ENCODE measurements around the gene GRK3. TPM values are rescaled to one million over a fixed set of nuclear protein-coding genes. Genes with fewer than 3 reads are reported as not detected.
A peak's percentile ranks its signal among the peaks of the same experiment; 100 is the strongest.

Gene GRK3
- total RNA-seq, 1 donor from 2014 or later, result 34.3 TPM

DNA sequence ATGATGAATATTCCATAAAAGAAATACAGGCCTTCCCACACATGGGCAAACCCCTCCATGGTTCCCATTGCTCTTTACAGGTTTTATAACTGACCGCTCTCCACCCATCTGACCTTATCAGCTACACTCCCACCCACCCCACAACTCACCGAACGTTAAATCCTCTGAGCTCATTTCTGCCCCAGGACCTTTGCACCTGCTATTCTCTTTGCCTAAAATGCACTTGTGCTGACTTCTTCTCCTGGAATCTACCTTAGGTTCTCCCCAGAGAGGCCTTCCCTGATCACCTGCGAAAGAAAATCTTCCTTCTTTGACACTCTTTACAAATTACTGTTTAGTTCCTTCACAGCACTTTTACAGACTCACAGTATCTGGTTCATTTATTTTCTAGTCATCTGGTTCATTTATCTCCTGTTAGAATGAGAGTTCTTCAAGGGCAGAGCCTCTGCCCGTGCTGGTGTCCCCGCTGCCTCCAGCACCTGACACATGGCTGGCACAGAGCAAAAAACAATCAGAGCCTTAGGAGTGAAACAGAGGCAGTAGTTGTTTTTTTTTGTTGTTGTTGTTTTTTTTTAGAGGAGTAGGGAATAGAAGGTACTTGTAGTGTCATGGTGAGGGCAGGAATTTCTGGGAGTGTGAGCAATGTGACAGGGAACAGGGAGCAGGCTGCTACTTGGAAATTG, 21.6 kb upstream of the GRK3 start:
- no peaks in the 10 kb centered on the region for H3K27me3 ChIP-seq (ENCODE audit: low read depth)

DNA sequence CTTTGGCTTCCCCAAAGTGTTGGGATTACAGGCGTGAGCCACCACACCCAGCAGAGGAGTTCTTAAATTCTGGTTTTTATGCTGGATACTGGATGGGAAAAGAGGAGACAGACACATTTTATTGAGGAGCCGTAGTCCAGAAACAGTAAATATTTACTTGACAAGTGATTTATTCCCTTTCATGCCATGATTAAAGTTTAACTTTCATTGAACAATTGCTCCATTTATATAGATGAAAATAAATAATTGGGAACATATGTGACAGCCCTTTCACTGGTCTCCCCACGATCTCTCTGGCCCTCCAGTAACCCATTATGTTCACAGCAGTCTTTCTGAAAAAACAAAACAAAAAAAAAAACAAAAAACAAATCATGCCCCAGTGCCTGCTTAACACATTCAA, 19.3 kb upstream of the GRK3 start:
- intact Hi-C loops (cut with DNase I), result no loop called here
- Histone ChIP-seq H3K27me3 (ENCODE audit: low read depth) (no peaks in the 10 kb centered on the region), H3K4me3 (no peak overlapping the region), H3K4me1 (no peaks in the 10 kb centered on the region), H3K27ac (no peak overlapping the region), H3K9me3 (no peaks in the 10 kb centered on the region), H3K36me3 (no peaks in the 10 kb centered on the region)
- ATAC-seq (no peak), DNase-seq (no peak)
- TF ChIP-seq, protein P1, sequence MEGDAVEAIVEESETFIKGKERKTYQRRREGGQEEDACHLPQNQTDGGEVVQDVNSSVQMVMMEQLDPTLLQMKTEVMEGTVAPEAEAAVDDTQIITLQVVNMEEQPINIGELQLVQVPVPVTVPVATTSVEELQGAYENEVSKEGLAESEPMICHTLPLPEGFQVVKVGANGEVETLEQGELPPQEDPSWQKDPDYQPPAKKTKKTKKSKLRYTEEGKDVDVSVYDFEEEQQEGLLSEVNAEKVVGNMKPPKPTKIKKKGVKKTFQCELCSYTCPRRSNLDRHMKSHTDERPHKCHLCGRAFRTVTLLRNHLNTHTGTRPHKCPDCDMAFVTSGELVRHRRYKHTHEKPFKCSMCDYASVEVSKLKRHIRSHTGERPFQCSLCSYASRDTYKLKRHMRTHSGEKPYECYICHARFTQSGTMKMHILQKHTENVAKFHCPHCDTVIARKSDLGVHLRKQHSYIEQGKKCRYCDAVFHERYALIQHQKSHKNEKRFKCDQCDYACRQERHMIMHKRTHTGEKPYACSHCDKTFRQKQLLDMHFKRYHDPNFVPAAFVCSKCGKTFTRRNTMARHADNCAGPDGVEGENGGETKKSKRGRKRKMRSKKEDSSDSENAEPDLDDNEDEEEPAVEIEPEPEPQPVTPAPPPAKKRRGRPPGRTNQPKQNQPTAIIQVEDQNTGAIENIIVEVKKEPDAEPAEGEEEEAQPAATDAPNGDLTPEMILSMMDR (IDR thresholded peaks at IDR 0.05), result no peak

More for the DNA sequence above, 21.6 kb upstream of the GRK3 start:
- H3K27ac ChIP-seq, result no peak overlapping the region
- ATAC-seq (no peak), DNase-seq (no peak)
- no peaks in the 10 kb centered on the region for H3K36me3 ChIP-seq
- no peaks in the 10 kb centered on the region for H3K9me3 ChIP-seq
- H3K4me1 ChIP-seq, result no peaks in the 10 kb centered on the region
- H3K4me3 ChIP-seq, result no peak overlapping the region
- TF ChIP-seq, protein P1 (IDR thresholded peaks at IDR 0.05), result no peak
- intact Hi-C loops (cut with DNase I), result no loop called here

DNA sequence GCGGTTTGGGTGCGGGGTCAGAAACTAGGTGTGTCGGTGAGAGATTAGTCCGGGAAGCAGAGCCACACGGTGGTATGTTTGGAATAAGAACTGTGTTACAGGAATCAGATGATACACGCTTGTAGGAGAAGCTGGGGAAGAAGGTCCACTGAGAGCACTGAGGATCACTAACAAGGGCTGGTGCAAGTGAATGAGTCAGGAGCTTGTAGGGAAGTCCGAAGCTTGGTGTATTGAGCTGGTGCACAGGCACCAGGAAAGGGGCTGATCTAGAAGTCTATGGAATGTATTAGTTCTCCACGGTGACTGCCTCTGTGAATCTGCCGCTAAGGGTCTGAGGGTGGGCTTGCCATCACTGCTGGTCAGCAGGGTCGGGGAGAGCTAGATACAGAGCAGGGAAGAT, 18.8 kb upstream of the GRK3 start:
- TF ChIP-seq, protein P1 (IDR thresholded peaks at IDR 0.05), result no peak
- Histone ChIP-seq H3K27me3 (ENCODE audit: low read depth) (no peaks in the 10 kb centered on the region), H3K4me3 (no peak overlapping the region), H3K4me1 (no peaks in the 10 kb centered on the region), H3K36me3 (no peaks in the 10 kb centered on the region), H3K9me3 (no peaks in the 10 kb centered on the region), H3K27ac (no peak overlapping the region)
- no peak for DNase-seq
- intact Hi-C loops (cut with DNase I), result no loop called here
- ATAC-seq, result peak; percentile 34 to 50

DNA sequence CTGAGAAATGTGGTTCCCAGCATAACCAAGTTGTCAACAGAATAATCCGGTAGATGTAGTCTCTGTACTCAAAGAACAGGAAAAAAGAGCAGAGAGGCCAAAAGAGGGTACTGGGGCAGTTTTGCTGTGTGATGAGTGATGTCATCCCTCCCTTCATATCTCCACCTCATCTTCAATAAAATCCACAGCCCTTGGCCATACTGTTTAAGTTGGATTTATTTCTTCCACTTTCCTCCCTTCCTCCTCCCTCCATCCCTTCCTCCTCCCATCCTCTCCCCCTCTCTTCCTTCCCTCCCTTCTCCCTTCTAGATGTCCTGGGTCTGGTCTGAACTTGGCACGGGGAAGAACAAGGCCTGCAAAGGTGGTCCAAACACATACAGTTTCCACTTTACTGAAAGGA, 18.2 kb upstream of the GRK3 start:
- Histone ChIP-seq H3K9me3 (no peaks in the 10 kb centered on the region), H3K27me3 (ENCODE audit: low read depth) (no peaks in the 10 kb centered on the region), H3K4me3 (no peak overlapping the region), H3K27ac (no peak overlapping the region), H3K36me3 (no peaks in the 10 kb centered on the region), H3K4me1 (no peaks in the 10 kb centered on the region)
- intact Hi-C loops (cut with DNase I), result no loop called here
- TF ChIP-seq, protein P1 (IDR thresholded peaks at IDR 0.05), result no peak
- DNase-seq (no peak), ATAC-seq (no peak)

DNA sequence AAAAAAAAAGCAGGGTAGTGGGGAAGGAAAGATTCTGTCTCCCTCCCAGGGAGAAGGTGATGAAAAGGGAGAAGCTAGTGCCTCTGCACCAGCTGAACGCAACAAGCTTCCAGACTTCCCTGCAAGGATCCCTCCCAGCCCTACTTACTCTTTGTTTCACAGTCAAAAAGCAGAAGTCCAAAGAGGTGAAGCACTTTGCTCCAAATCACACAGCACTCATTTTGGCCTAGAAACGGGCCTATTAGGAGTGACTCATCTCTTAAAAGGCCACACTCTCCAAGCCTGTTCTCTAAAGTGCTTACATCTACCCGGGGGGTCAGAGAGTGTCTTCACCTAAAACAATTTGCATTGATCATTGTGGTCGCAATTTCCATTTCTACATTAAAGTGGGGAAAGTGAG, 17.7 kb upstream of the GRK3 start:
- Histone ChIP-seq H3K4me1 (no peaks in the 10 kb centered on the region), H3K27ac (no peak overlapping the region), H3K36me3 (no peaks in the 10 kb centered on the region), H3K27me3 (ENCODE audit: low read depth) (no peaks in the 10 kb centered on the region), H3K4me3 (no peak overlapping the region), H3K9me3 (no peaks in the 10 kb centered on the region)
- ATAC-seq (peak; percentile 80 to 84), DNase-seq (peak; percentile 58)
- intact Hi-C loops (cut with DNase I), result no loop called here
- TF ChIP-seq, protein P1 (IDR thresholded peaks at IDR 0.05), result no peak

Data from lower lobe of right lung (tissue), 2 donors.